Gastroesophageal sphincter (tissue), 4 donors: ENCODE data around the gene PSME3IP1. TPM values are rescaled to one million over a fixed set of nuclear protein-coding genes. Genes with fewer than 3 reads are reported as not detected.

Experiments used
- ATAC-seq: fragments of 150-250 bp; one replicate; pipeline ENCODE4 v1.9.1; 2016; ENCODE audit warnings: mild to moderate bottlenecking, moderate library complexity
- H3K27ac ChIP-seq, 4 donors: fragments of 200-600 bp; sonication (generic) in 3 of 4; 1 replicate in 3 of 4; 2 replicates in 1 of 4; pipeline ENCODE4 v1.5.1; 2016 to 2019
- H3K27me3 ChIP-seq: fragments of 200-600 bp; sonication (generic); one replicate; pipeline ENCODE4 v1.5.1; 2019
- H3K36me3 ChIP-seq, 2 donors: fragments of 200-600 bp; sonication (generic); one replicate each; pipeline ENCODE4 v1.5.1; 2019; ENCODE audit warnings: control low read depth in 1 of 2
- H3K4me1 ChIP-seq, 3 donors: fragments of 200-600 bp; sonication (generic); 1 replicate in 2 of 3; 2 replicates in 1 of 3; pipeline ENCODE4 v1.5.1; 2016 to 2019; ENCODE audit warnings: control low read depth in 2 of 3
- H3K4me3 ChIP-seq, 2 donors: fragments of 200-600 bp; sonication (generic); one replicate each; pipeline ENCODE4 v1.5.1; 2019; ENCODE audit warnings: mild to moderate bottlenecking in 1 of 2, moderate library complexity in 1 of 2
- H3K9me3 ChIP-seq, 3 donors: fragments of 200-600 bp; sonication (generic); one replicate each; pipeline ENCODE4 v1.5.1; 2017 to 2019; ENCODE audit warnings: control low read depth in 2 of 3
- EP300 ChIP-seq: sonication (generic); formaldehyde crosslinking; IDR thresholded peaks from one replicate; pipeline ENCODE4 v1.6.1; 2017; ENCODE audit warnings: antibody characterized with exemption, mild to moderate bottlenecking
- POLR2A ChIP-seq, 2 donors: fragments of 450-650 bp; IDR thresholded peaks; one replicate each; pipeline ENCODE4 v1.6.1; 2017; ENCODE audit warnings: antibody characterized with exemption in 2 of 2, mild to moderate bottlenecking in 2 of 2, moderate library complexity in 1 of 2
- POLR2AphosphoS5 ChIP-seq: sonication (generic); formaldehyde crosslinking; IDR thresholded peaks from one replicate; pipeline ENCODE4 v1.6.1; 2017; ENCODE audit warnings: antibody characterized with exemption
- WGBS, 2 donors: methylation state at CpG; one replicate each; pipeline ENCODE4 v1.1.5; 2018; ENCODE audit warnings: low coverage in 1 of 2; 5-methylcytosine and 5-hydroxymethylcytosine counted together
- total RNA-seq, 4 donors: library from RNA; depleted of rRNA; stranded (reverse); fragments of >200 nt; gene quantifications; one replicate each; pipeline ENCODE4 v1.1.0, GENCODE V29; 2016
- TF ChIP-seq, protein P1 (sequence below), 4 experiments: fragments of 200-600 bp in 2 of 4; fragments of 450-650 bp in 2 of 4; sonication (generic) in 1 of 4; IDR thresholded peaks; one replicate each; pipeline ENCODE4 v1.5.1; 2017 to 2019; ENCODE audit warnings: antibody characterized with exemption in 4 of 4, mild to moderate bottlenecking in 2 of 4, moderate library complexity in 2 of 4

The PSME3IP1 gene
- total RNA-seq, 4 donors from 2014 or later, result 54.9 to 80.7 (median 68.1) TPM

DNA sequence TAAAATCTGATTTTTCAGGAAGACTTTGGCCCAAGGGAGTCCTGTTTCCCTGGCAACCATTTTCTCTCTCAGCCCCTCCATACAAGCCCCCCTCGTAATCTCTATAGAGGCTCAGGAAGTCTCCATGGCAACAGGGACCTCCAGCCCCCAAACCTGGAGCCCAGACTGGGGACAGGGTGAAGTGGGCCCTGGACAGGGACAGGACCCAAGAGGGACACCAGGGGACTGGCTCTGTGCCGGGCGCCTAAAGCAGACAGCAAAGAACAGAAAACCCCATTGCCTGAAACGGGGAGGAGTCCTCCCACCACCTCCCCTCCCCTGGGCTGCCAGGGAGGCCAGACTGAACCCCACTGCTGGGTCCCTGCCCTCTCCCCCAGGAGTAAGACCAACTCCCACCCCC, 52.8 kb downstream of the PSME3IP1 start:
- Histone ChIP-seq H3K4me3 (no peak overlapping the region), H3K27me3 (no peaks in the 10 kb centered on the region), H3K4me1 (no peaks in the 10 kb centered on the region), H3K27ac (no peak overlapping the region), H3K9me3 (no peaks in the 10 kb centered on the region), H3K36me3 (peaks cover 0 to 36% of the 10 kb centered on the region in 2 donors)
- 0 to 67% methylated on average over 1 to 3 of the region's 4 CpGs for WGBS, 2 donors
- TF ChIP-seq EP300, result no peak
- TF ChIP-seq, protein P1, sequence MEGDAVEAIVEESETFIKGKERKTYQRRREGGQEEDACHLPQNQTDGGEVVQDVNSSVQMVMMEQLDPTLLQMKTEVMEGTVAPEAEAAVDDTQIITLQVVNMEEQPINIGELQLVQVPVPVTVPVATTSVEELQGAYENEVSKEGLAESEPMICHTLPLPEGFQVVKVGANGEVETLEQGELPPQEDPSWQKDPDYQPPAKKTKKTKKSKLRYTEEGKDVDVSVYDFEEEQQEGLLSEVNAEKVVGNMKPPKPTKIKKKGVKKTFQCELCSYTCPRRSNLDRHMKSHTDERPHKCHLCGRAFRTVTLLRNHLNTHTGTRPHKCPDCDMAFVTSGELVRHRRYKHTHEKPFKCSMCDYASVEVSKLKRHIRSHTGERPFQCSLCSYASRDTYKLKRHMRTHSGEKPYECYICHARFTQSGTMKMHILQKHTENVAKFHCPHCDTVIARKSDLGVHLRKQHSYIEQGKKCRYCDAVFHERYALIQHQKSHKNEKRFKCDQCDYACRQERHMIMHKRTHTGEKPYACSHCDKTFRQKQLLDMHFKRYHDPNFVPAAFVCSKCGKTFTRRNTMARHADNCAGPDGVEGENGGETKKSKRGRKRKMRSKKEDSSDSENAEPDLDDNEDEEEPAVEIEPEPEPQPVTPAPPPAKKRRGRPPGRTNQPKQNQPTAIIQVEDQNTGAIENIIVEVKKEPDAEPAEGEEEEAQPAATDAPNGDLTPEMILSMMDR (IDR thresholded peaks at IDR 0.05), result no peak
- no peak for TF ChIP-seq POLR2AphosphoS5
- TF ChIP-seq POLR2A (IDR thresholded peaks at IDR 0.05), result no peak
- no peak for ATAC-seq

DNA sequence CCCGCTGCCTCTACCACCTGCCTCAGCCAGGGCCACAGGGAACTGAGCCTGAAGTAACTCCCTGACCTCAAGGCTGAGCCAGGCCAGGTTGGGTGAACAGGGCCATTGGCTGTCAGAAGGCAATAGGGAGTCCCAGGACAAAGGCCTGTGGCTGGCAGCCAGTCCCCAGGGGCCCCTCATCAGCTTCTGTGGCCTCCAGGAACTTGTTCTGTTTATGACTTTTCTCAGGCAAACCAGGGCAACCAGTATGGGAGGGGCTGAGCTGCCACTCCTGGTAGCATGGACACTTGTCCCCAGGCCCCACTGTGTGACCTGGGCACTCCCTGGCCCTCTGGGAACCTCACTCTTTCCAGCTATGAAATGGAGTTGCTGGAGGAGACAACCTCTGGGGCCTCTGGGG, 53.4 kb downstream of the PSME3IP1 start:
- Histone ChIP-seq H3K4me1 (no peaks in the 10 kb centered on the region), H3K36me3 (peaks cover 0 to 36% of the 10 kb centered on the region in 2 donors), H3K27ac (no peak overlapping the region), H3K9me3 (no peaks in the 10 kb centered on the region), H3K4me3 (no peak overlapping the region), H3K27me3 (no peaks in the 10 kb centered on the region)
- WGBS, 2 donors, result 100% methylated on average over 1 of the region's 1 CpG; no CpG with 5 or more reads in 1 of the 2 donors
- no peak for ATAC-seq
- TF ChIP-seq POLR2AphosphoS5, result no peak
- no peak for TF ChIP-seq EP300
- TF ChIP-seq, protein P1 (IDR thresholded peaks at IDR 0.05), result no peak
- TF ChIP-seq POLR2A (IDR thresholded peaks at IDR 0.05), result no peak

DNA sequence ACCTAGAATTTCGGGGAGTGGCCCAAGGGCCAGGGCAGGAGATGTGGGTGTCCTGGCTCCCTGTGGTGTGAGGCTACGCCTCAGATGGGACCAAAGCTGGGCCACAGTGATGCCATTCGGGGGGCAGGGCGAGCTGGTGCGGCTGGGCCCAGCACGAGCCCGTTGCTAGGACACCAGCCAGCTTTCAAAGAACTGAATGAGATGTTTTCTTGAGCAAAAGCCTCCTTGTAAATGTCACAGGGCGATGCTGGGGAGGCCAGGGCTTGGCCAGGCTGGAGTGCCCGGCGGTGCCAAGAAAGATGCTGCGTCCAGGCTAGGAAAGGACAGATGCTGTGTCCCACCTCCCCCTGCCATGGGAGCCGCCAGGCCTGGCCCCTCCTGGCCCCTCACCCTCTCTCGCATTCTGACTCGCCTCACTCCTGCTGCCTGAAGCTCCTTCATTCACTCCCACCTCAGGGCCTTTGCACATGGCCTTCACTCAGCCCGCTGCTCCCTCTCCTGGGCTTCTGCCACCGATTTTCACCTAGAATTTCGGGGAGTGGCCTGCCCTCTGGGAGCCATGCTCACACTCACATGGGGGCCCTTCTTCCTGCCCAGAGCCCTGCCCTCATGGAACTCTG, 54.4 kb downstream of the PSME3IP1 start:
- Histone ChIP-seq H3K9me3 (no peaks in the 10 kb centered on the region), H3K36me3 (peaks cover 0 to 37% of the 10 kb centered on the region in 2 donors), H3K4me3 (no peak overlapping the region), H3K4me1 (no peaks in the 10 kb centered on the region), H3K27me3 (no peaks in the 10 kb centered on the region), H3K27ac (peak overlapping the region in 2 of 4 donors; percentile 12 to 38)
- 60 to 82% methylated on average over 5 of the region's 17 CpGs for WGBS, 2 donors
- TF ChIP-seq POLR2AphosphoS5 (no peak), POLR2A (IDR thresholded peaks at IDR 0.05) (no peak)
- TF ChIP-seq, protein P1 (IDR thresholded peaks at IDR 0.05), result no peak
- no peak for ATAC-seq

DNA sequence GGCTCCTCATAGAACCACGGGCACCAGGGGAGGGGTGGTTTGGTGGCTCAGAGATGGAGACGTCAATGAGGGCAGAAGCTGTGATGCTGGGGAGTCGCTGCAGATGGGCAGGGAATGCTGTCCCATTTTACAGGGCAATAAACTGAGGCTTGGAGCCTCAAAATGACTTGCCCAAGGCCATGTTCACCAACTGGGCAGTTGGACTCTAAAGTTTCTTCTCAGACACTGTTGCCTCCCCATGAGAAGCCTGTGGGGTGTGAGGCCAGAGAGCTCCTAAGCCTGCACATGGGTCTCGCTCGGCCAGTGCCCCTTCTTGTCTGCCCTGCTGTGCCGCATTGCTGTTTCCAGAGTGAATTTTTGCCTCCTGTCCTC, 54.9 kb downstream of the PSME3IP1 start:
- no peak for ATAC-seq
- H3K4me3 ChIP-seq, result no peak overlapping the region
- TF ChIP-seq POLR2AphosphoS5 (no peak), POLR2A (IDR thresholded peaks at IDR 0.05) (no peak), EP300 (no peak)
- no peaks in the 10 kb centered on the region for H3K27me3 ChIP-seq
- H3K4me1 ChIP-seq, result no peaks in the 10 kb centered on the region
- 84 to 100% methylated on average over 3 to 6 of the region's 6 CpGs for WGBS, 2 donors
- no peaks in the 10 kb centered on the region for H3K9me3 ChIP-seq
- H3K36me3 ChIP-seq, result peaks cover 0 to 43% of the 10 kb centered on the region in 2 donors
- peak overlapping the region in 3 of 4 donors; percentile 12 to 38 (median 37) for H3K27ac ChIP-seq

DNA sequence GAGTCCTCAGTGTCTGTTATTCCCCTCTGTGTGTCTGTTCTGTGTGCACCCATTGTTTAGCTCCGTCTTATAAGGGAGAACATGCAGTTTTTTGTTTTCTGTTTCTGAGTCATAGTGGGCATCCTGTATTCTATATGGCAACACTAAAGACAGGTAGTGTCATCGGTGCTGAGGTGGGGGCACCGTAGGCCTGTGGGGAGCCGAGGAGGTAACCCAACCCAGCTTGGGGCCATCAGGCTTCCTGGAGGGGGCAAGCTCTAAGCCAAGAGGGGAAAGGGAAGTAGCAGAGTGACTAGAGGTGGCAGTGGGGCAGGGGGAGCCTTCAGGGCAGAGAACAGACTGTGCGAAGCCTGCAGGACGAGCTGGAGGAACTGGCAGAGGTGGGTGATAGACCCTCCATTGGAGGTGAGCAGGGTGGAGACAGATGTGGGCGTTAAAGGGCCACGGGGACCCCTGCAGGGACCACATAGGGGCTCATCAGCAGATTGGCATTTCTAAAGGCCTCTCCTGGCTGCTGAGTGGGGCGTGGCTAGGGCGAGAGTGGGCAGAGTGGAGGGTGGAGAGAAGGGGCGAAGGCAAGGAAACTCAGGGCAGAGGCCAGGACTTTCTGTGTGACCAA, 57.0 kb downstream of the PSME3IP1 start:
- TF ChIP-seq EP300, result no peak
- TF ChIP-seq POLR2AphosphoS5, result no peak
- TF ChIP-seq, protein P1 (IDR thresholded peaks at IDR 0.05), result no peak
- TF ChIP-seq POLR2A (IDR thresholded peaks at IDR 0.05), result no peak
- H3K27ac ChIP-seq, result no peak overlapping the region
- ATAC-seq, result no peak
- H3K4me1 ChIP-seq, result no peaks in the 10 kb centered on the region
- WGBS, 2 donors, result 85 to 93% methylated on average over 2 to 11 of the region's 11 CpGs
- no peaks in the 10 kb centered on the region for H3K9me3 ChIP-seq
- no peaks in the 10 kb centered on the region for H3K27me3 ChIP-seq
- peaks cover 0 to 53% of the 10 kb centered on the region in 2 donors for H3K36me3 ChIP-seq
- H3K4me3 ChIP-seq, result no peak overlapping the region
